NCI-H748 (cell line): ENCODE data around the gene GNAZ.
"Not testable (repeated sequence)": the region's sequence is repeated elsewhere in the genome, so short reads cannot be mapped to it uniquely, and the experiment has no call there.

Experiments used
- DNase-seq: peaks from one replicate; lab custom pipeline; 2025; ENCODE audit not compliant: unreplicated experiment; lab: John Stamatoyannopoulos, UW

The GNAZ gene

GRCh38 chr22:23042179-23042578 lies 28.1 kb upstream of the GNAZ start:
- DNase-seq = no peak

GRCh38 chr22:23044570-23044969 lies 25.7 kb upstream of the GNAZ start:
- no peak for DNase-seq

- DNase-seq = no peak
Measured at GRCh38 chr22:23045461-23045860, 24.9 kb upstream of the GNAZ start.

- no peak for DNase-seq
Measured at GRCh38 chr22:23047265-23047664, 23.1 kb upstream of the GNAZ start.

GRCh38 chr22:23047742-23048141 lies 22.6 kb upstream of the GNAZ start:
- DNase-seq = no peak

- not testable (repeated sequence) for DNase-seq
Measured at GRCh38 chr22:23050546-23050945, 19.8 kb upstream of the GNAZ start.

- no peak for DNase-seq
Measured at GRCh38 chr22:23053051-23053707, 17.1 kb upstream of the GNAZ start.

GRCh38 chr22:23053912-23054530 lies 16.3 kb upstream of the GNAZ start:
- DNase-seq = no peak

GRCh38 chr22:23054531-23055257 lies 15.6 kb upstream of the GNAZ start:
- no peak for DNase-seq

- no peak for DNase-seq
Measured at GRCh38 chr22:23055449-23056179, 14.7 kb upstream of the GNAZ start.

- DNase-seq = no peak
Measured at GRCh38 chr22:23057331-23057730, 13.0 kb upstream of the GNAZ start.

GRCh38 chr22:23058063-23058462 lies 12.3 kb upstream of the GNAZ start:
- no peak for DNase-seq

- no peak for DNase-seq
Measured at GRCh38 chr22:23058481-23059283, 11.6 kb upstream of the GNAZ start.

- no peak for DNase-seq
Measured at GRCh38 chr22:23059284-23059948, 10.9 kb upstream of the GNAZ start.

- no peak for DNase-seq
Measured at GRCh38 chr22:23060612-23061400, 9.5 kb upstream of the GNAZ start.

- no peak for DNase-seq
Measured at GRCh38 chr22:23061471-23062280, 8.6 kb upstream of the GNAZ start.

- no peak for DNase-seq
Measured at GRCh38 chr22:23062616-23063538, 7.4 kb upstream of the GNAZ start.
